Lower leg skin (tissue), 3 donors: ENCODE measurements around the gene LDLRAD3.

ENCODE experiments used
- CTCF ChIP-seq, 3 donors: fragments of 450-650 bp; IDR thresholded peaks; one replicate each; pipeline ENCODE4 v1.5.1; 2016; ENCODE audit warnings: antibody characterized with exemption in 3 of 3, mild to moderate bottlenecking in 3 of 3, moderate library complexity in 2 of 3
- POLR2A ChIP-seq, 2 donors: fragments of 450-650 bp; IDR thresholded peaks; one replicate each; pipeline ENCODE4 v1.6.1; 2016 to 2017; ENCODE audit warnings: antibody characterized with exemption in 2 of 2, mild to moderate bottlenecking in 1 of 2, moderate library complexity in 1 of 2

DNA sequence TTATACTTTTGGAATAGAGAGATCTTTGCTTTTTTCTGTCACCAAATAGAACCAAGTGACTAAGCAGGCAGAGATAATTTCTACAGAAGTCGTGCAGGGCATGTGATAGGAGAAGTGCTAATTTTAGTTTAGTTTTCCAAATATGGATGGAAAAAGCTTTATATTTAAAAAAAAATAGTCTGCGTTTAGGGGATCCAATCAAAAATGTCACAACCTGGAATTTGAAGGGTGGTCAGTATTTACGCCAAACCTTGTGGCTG is 165.7 kb downstream of the LDLRAD3 start:
- no peak for TF ChIP-seq POLR2A (IDR thresholded peaks at IDR 0.05)
- TF ChIP-seq CTCF (IDR thresholded peaks at IDR 0.05) = no peak
